Vagina (tissue), 2 donors: ENCODE measurements around the gene UPF1.

Experiments used
- CTCF ChIP-seq, 3 experiments: fragments of 450-650 bp in 2 of 3; fragments of 200-600 bp in 1 of 3; sonication (generic) in 1 of 3; IDR thresholded peaks; one replicate each; pipeline ENCODE4 v1.5.1; 2017 to 2019; ENCODE audit warnings: antibody characterized with exemption in 3 of 3, mild to moderate bottlenecking in 2 of 3, moderate library complexity in 2 of 3
- POLR2A ChIP-seq, 2 donors: fragments of 450-650 bp; IDR thresholded peaks; one replicate each; pipeline ENCODE4 v1.6.1; 2017; ENCODE audit warnings: antibody characterized with exemption in 2 of 2, mild to moderate bottlenecking in 2 of 2, moderate library complexity in 2 of 2

- TF ChIP-seq CTCF (IDR thresholded peaks at IDR 0.05) = no peak
- TF ChIP-seq POLR2A (IDR thresholded peaks at IDR 0.05) = no peak
These were observed 2.9 kb downstream of the UPF1 start for GRCh38 chr19:18834644-18834984.
